Uterus (tissue), 4 donors: ENCODE measurements around the gene TMCO1. TPM values are rescaled to one million over a fixed set of nuclear protein-coding genes. Genes with fewer than 3 reads are reported as not detected.
"Not testable (repeated sequence)": the region's sequence is repeated elsewhere in the genome, so short reads cannot be mapped to it uniquely, and the experiment has no call there.

Experiments
- DNase-seq, 2 donors: peaks; one replicate each; pipeline ENCODE4 v3.0.0-alpha.2; 2019 to 2020
- H3K27ac ChIP-seq, 2 donors: fragments of 200-600 bp; sonication (generic); 1 replicate in 1 of 2; 2 replicates in 1 of 2; pipeline ENCODE4 v1.5.1; 2016 to 2018
- H3K27me3 ChIP-seq, 2 donors: fragments of 200-600 bp; sonication (generic); one replicate each; pipeline ENCODE4 v1.5.1; 2018 to 2019; ENCODE audit warnings: control low read depth in 1 of 2
- H3K36me3 ChIP-seq, 2 donors: fragments of 200-600 bp; sonication (generic); one replicate each; pipeline ENCODE4 v1.5.1; 2019; ENCODE audit warnings: control low read depth in 1 of 2
- H3K4me1 ChIP-seq, 2 donors: fragments of 200-600 bp; sonication (generic); one replicate each; pipeline ENCODE4 v1.5.1; 2018 to 2019; ENCODE audit warnings: control low read depth in 1 of 2
- H3K4me3 ChIP-seq, 2 donors: fragments of 200-600 bp; sonication (generic); 1 replicate in 1 of 2; 2 replicates in 1 of 2; pipeline ENCODE4 v1.5.1; 2018 to 2019; ENCODE audit warnings: mild to moderate bottlenecking in 1 of 2
- H3K9me3 ChIP-seq, 2 donors: fragments of 200-600 bp; sonication (generic); one replicate each; pipeline ENCODE4 v1.5.1; 2019; ENCODE audit warnings: control low read depth in 1 of 2
- CTCF ChIP-seq, 4 experiments: fragments of 200-600 bp in 2 of 4; fragments of 450-650 bp in 2 of 4; sonication (generic) in 2 of 4; IDR thresholded peaks; one replicate each; pipeline ENCODE4 v1.5.1; 2016 to 2019; ENCODE audit warnings: antibody characterized with exemption in 4 of 4, mild to moderate bottlenecking in 2 of 4, moderate library complexity in 1 of 4
- POLR2A ChIP-seq, 2 donors: fragments of 450-650 bp; IDR thresholded peaks; one replicate each; pipeline ENCODE4 v1.6.1; 2016; ENCODE audit warnings: antibody characterized with exemption in 2 of 2, mild to moderate bottlenecking in 1 of 2, moderate library complexity in 1 of 2
- intact Hi-C: fragments of 100-400 bp; cut with DNase I; formaldehyde crosslinking; loops from one replicate; pipeline ENCODE4 v1.15.1; 2023; ENCODE audit warnings: low total_unique reads
- total RNA-seq, 4 donors: library from RNA; depleted of rRNA in 3 of 4; stranded (reverse); fragments of >200 nt in 3 of 4; gene quantifications; one replicate each; pipeline versions ENCODE4 v1.1.0 to v1.2.4, GENCODE V29; 2014 to 2023
- donor health status: DM: yes; HTN: yes; CAD: no.

The TMCO1 gene
- total RNA-seq, 4 donors from 2014 or later, result 36.2 to 87.1 (median 54.8) TPM

- no peaks in the 10 kb centered on the region for H3K27me3 ChIP-seq
- H3K27ac ChIP-seq, result no peak overlapping the region
- TF ChIP-seq CTCF (IDR thresholded peaks at IDR 0.05), result no peak
- TF ChIP-seq POLR2A (IDR thresholded peaks at IDR 0.05), result no peak
- no peaks in the 10 kb centered on the region for H3K36me3 ChIP-seq
- intact Hi-C loops, result no loop called here
- H3K4me1 ChIP-seq, result no peaks in the 10 kb centered on the region
- H3K9me3 ChIP-seq, result no peaks in the 10 kb centered on the region
- no peak overlapping the region for H3K4me3 ChIP-seq
- no peak for DNase-seq
Observed at GRCh38 chr1:165726169-165726568, 42.5 kb downstream of the TMCO1 start.

- DNase-seq, result peak in 1 of 2 donors; percentile 19
- intact Hi-C loops, result no loop called here
- H3K9me3 ChIP-seq, result no peaks in the 10 kb centered on the region
- no peak overlapping the region for H3K27ac ChIP-seq
- no peak overlapping the region for H3K4me3 ChIP-seq
- TF ChIP-seq POLR2A (IDR thresholded peaks at IDR 0.05) (no peak), CTCF (IDR thresholded peaks at IDR 0.05) (peak; percentile 29 to 62 (median 52))
- no peaks in the 10 kb centered on the region for H3K36me3 ChIP-seq
- no peaks in the 10 kb centered on the region for H3K27me3 ChIP-seq
- no peaks in the 10 kb centered on the region for H3K4me1 ChIP-seq
Observed at GRCh38 chr1:165717918-165718515, 50.7 kb downstream of the TMCO1 start.

GRCh38 chr1:165716265-165717051 is 52.2 kb downstream of the TMCO1 start:
- H3K27ac ChIP-seq, intact Hi-C loops, H3K4me3 ChIP-seq, H3K27me3 ChIP-seq, DNase-seq, H3K36me3 ChIP-seq, H3K4me1 ChIP-seq, H3K9me3 ChIP-seq: not testable (repeated sequence)

GRCh38 chr1:165712764-165713163 is 55.9 kb downstream of the TMCO1 start:
- no peaks in the 10 kb centered on the region for H3K9me3 ChIP-seq
- intact Hi-C loops, result no loop called here
- no peak for DNase-seq
- TF ChIP-seq CTCF (IDR thresholded peaks at IDR 0.05) (no peak), POLR2A (IDR thresholded peaks at IDR 0.05) (no peak)
- no peak overlapping the region for H3K4me3 ChIP-seq
- no peaks in the 10 kb centered on the region for H3K27me3 ChIP-seq
- no peak overlapping the region for H3K27ac ChIP-seq
- no peaks in the 10 kb centered on the region for H3K36me3 ChIP-seq
- no peaks in the 10 kb centered on the region for H3K4me1 ChIP-seq

- DNase-seq, result no peak
- intact Hi-C loops, result no loop called here
- no peak overlapping the region for H3K27ac ChIP-seq
- TF ChIP-seq POLR2A (IDR thresholded peaks at IDR 0.05) (no peak), CTCF (IDR thresholded peaks at IDR 0.05) (no peak)
- H3K4me3 ChIP-seq, result no peak overlapping the region
- H3K36me3 ChIP-seq, result no peaks in the 10 kb centered on the region
- no peaks in the 10 kb centered on the region for H3K27me3 ChIP-seq
- no peaks in the 10 kb centered on the region for H3K4me1 ChIP-seq
- no peaks in the 10 kb centered on the region for H3K9me3 ChIP-seq
Observed at GRCh38 chr1:165707984-165708706, 60.5 kb downstream of the TMCO1 start.
